ENCODE data around the gene TEX14.
"Not testable (repeated sequence)": the region's sequence is repeated elsewhere in the genome, so short reads cannot be mapped to it uniquely, and the experiment has no call there.

The TEX14 gene

GRCh38 chr17:58593123-58593522, 98.7 kb downstream of the TEX14 start:
- no peak for DNase-seq

GRCh38 chr17:58591455-58591854, 100.4 kb downstream of the TEX14 start:
- DNase-seq: no peak

DNA sequence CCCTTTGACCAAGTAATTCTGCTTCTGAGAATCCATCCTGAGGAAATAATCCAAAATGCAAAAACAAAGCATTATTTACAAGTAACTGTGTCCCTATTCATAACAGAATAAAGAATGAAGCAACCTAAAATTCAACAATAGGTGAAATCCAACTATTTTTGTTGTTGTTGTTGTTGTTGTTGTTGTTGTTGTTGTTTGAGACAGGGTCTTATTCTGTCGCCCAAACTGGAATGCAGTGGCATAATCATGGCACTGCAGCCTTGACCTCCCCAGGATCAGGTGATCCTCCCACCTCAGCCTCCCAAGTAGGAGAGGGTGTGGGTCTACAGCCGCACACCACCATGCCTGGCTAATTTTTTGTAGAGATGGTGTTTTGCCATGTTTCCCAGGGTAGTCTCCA, 101.5 kb downstream of the TEX14 start:
- no peak for DNase-seq

- DNase-seq: peak; percentile 3
Observed at GRCh38 chr17:58587713-58588117, 104.1 kb downstream of the TEX14 start.

GRCh38 chr17:58586009-58586644, 105.7 kb downstream of the TEX14 start:
- DNase-seq: no peak

DNA sequence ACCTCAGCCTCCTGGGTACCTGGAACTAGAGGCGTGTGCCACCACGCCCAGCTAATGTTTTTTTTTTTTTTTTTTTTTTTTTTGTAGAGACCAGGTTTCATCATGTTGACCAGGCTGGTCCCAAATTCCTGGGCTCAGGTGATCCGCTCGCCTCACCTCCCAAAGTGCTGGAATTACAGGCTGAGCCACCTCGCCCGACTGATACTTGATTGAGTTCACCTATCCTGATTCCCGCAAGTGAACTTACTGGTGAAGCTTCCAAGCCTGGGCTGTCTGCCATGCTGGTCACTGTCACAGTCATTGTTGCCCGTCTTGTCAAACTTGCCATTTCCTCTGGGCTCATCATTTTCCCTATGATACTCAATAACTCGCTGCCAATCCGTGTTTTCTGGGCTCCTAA, 106.3 kb downstream of the TEX14 start:
- DNase-seq: no peak

DNA sequence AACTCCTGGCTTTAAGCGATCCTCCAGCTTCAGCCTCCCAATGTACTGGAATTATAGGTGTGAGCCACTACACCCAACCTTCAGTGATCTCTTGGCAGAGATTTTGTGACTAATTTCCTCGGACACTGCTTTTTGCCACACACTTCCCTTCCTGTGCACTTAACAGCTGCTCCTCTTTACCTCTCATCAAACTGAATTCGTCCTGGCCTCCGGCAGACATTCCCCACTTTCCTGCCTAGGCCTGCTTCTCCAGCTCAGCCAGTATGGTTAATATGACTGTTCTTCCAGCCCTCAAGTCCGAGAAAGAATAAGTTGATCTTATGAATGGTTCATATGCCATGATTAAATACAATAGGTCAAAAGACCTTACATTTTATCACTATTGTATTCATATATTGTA, 108.4 kb downstream of the TEX14 start:
- no peak for DNase-seq

DNA sequence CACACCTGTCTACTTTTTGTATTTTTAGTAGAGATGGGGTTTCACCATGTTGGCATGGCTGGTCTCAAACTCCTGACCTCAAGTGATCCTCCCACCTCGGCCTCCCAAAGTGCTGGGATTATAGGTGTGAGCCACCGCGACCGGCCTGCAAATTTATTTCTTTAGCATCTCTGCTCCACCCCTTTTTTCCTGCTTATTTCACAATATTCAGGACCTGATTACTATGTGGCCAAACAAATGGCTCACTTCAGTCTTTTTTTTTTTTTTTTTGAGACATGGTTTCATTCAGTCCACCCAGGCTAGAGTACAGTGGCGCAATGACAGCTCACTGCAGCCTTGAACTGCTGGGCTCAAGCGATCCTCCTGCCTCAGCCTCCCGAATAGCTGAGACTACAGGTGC, 109.1 kb downstream of the TEX14 start:
- DNase-seq: not testable (repeated sequence)

GRCh38 chr17:58580671-58581070, 111.2 kb downstream of the TEX14 start:
- DNase-seq: no peak

DNA sequence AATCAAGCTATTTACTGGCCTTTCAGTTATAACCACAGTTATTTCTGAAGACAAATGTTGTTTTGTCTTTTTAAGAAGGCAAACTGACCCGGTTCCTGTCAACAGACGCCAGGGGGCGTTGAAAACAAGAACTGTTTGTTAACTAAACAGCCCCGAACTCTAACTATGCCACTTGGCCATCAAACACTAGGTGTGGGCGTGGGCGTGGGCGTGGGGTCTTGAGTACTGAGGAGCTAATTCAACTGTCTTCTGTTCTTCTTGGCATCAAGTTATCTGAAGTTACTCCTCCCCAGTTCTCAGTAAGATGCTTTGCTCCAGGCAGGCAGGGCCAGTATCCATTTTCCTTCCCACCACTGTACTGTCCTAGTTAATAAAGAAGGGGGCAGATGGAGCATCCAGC, 114.1 kb downstream of the TEX14 start:
- peak; percentile 1 for DNase-seq

DNA sequence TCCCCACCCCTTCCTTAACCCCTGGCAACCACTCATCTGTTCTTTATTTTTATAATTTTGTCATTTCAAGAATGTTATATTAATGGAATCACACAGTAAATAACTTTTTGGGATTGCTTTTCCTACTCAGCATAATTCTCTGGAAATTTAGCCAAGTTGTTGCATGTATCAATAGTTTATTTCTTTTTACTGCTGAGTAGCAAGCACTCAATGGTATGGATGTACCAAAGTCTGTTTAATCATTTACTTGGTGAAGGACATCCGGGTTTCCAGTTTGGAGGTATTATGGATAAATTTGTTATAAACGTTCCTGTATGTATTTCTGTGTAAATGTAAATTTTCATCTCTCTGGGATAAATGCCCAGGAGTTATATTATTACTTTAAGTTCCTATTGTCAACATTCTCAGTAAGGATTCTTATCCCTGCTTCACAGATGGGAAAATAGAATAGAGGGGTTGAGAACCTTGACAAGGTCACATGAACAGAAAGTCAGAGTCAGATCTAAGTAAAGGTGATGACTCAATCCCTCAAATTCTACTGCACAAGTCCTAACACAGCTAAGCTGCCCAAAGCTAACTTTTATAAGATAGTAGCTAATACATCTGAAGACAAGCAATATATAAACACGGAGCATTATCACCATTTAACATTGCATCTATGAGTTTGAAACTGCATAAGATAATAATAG, 115.0 kb downstream of the TEX14 start:
- no peak for DNase-seq

DNA sequence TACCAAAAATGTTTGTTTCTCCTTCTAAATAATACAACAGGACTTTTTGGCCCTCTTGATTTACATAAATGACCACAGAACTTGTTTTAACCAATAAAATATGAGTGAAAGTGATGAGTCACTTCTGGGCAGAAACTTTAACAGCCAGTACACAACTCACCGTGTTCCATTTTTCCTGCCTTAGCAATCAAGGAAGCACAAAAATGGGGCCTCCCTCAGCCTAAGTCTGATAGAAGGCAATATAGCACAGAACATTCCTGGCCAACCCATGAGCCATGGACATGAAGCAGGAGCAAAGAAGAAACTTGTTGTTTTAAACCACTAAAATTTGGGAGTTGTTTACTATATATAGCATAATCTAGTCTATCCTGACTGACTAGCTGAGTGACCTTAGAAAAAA, 116.3 kb downstream of the TEX14 start:
- no peak for DNase-seq

DNA sequence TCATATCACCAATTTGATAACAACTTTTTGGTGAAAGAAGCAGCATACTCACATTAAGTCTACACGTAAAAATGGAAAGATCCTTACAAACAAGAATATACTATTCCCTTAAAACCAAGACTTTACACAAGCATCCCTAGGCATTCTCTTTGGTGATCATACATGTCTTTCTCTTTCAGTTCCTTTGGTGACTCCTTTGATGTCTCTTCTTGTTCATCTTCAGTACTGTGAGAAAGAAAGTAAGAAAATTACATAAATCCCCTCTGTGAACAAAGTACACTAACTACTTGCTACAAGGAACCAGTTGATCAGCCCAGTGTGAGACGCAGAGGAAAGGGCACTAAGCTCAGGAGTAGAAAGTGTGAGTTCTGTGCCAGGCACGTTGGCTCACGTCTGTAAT, 117.8 kb downstream of the TEX14 start:
- no peak for DNase-seq

- DNase-seq: no peak
Observed at GRCh38 chr17:58572846-58573245, 119.0 kb downstream of the TEX14 start.

DNA sequence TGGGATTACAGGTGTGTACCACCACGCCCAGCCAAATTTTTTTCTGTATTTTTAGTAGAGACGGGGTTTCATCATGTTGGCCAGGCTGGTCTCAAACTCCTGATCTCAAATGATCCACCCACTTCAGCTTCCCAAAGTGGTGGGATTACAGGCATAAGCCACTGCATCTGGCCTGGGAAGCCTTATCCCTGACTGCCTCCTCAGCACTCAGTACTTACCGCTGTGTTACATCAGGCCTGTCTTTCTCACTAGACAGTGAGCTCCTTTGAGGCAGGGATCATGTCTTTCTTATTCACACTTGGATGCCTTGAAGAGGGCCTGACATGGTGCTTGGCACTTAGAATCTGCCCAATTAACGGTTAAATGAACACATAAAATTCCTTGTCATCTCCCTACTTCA, 121.1 kb downstream of the TEX14 start:
- DNase-seq: no peak

- DNase-seq: no peak
Observed at GRCh38 chr17:58569196-58569595, 122.6 kb downstream of the TEX14 start.

DNA sequence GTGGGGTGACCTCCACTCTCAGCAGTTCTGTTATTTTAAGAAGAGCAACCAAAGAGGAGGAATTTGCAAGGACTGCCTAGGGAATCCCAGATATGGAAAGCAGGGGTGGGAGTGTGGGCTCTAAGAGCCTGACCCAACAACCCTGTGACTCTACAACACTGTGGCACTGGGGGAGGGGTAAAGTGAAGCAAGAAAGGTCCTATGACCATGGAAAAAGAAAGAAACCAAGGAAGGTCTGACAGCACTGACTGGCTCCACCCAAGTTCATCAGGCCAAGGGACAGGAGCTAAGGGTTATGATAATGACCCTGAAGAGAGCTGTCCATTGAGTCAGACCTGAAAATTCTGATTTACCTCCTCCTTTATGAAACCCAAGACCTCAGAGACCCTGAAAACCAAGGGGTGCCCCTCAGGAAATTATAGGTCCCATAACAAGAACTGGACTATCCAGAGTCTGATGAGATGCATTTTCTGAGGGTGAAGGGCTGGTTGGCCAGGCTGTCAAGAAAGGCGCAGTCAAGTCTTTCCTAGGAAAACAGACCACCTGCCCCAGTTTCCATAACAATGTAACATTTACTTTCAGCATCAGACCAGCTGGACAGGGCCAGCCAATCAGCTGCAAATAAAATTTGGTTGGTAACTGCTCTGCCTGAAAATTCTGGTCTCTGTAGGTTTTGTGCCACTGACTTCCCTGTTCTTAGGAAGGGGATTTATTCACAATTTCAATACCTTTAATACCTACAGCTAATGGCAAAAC, 123.6 kb downstream of the TEX14 start:
- no peak for DNase-seq

DNA sequence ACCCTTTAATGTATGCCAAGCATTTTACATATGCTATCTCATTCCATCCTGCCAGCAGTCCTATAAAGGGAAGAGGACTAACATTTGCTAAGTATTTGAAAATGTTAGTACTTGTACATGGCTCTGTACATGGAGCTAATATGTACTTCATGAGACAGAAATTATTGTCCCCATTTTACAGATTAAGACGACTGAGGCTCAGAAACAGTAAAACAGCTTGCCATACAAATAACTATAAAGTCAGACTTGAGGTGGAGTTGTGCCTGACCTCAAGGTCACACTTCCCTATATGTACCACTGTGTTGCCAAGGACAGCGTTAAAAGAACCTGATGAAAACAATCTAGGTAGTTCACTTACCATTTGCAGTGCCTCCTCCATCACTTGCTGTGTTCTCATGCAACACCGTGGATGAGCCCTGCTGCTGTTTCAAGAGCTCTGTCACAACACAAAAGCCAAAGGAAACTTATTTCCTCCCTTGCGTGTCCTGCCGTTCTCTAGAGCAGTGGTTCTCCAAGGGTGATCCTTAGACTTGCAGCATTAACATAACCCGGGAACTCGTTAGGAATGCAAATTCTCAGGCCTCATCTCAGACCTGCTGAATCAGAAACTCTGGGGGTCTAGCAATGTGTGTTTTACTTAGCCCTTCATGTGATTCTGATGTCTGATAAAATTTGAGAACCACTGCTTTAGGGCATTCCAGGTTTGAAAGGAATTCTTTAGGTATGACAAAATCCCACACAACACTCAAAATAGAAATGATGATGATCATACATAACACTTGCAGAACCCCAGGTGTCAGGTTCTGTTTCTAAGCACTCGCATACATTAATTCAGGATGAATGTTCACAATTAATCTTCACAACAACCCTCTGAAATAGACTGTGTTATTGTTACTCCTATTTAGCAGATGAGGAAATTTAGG, 126.2 kb downstream of the TEX14 start:
- DNase-seq: no peak

DNA sequence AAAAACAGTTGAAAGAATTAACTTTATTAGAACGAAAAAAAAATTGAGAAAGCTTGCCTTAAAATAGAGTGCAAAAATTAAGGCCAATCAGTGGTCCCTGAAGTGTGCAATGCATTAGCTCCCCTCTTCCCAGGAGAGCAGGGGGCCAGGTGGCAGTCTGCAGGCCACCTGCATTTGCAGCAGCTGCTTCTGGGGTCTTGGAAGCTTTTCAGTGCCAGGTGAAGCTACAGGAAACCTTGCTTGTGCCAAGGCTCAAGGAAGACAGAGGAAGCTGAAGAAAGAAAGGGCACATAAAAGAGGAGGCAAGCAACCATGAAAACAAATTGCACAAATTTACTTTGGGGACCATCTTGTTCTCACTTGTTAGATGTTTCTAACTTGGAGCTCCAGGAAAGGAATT, 126.9 kb downstream of the TEX14 start:
- DNase-seq: no peak

DNA sequence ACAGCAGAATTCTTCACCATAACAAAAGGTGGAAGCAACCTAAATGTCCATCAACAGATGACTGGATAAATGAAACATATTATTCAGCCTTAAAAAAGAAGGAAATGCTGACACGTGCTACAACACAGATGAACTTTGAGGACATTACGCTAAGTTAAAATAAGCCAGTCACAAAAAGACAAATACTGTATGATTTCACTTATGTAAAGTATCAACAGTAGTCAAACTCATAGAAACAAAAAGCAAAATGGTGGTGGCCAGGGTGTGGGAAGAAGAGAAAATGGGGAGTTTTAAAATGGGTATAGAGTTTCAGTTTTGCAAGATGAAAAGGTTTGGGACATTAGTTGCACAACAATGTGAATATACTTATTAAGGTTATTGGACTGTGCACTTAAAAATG, 127.6 kb downstream of the TEX14 start:
- DNase-seq: no peak

- DNase-seq: no peak
Observed at GRCh38 chr17:58560511-58560910, 131.3 kb downstream of the TEX14 start.

DNA sequence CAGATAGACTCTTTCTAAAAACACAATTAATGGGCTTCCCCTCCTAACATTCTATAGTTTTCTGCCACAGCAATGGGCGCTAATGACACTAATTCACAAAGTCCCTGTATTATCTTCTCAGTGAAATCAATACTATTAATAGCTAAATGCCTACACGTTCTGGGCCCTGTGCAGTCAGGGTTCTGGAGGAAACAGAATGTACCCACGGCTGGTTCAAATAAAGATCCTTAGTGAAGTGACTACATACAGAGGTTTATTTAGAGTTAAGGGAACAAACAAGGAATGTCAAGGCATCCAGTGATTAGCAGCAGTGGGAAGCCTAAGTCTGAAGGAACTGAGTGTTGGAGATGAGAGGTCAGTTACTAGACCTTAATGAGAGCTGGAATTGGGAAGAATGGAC, 133.9 kb downstream of the TEX14 start:
- DNase-seq: no peak

DNA sequence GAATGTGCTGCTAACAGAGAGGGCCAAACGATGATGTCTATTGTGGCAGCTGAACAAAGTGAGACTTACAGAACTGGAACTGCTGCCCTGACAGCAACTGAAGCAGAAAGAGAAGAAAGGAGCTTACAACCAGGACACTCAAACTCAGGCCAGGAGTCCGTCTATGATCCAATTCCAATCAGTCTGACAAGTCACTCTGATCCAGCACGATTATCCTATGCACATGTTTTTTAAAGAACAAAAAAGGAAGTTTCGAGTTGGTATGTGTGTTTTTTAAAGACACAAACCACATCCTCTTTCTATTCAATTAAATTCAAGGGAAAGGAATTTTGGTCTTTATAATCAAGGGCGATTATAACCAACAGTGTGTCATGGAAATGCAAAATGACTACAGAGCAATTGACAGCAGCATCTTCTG, 135.0 kb downstream of the TEX14 start:
- no peak for DNase-seq
